Immature natural killer cell (primary cell): Measurements from ENCODE around the gene PILRA. TPM values are rescaled to one million over a fixed set of nuclear protein-coding genes. Genes with fewer than 3 reads are reported as not detected.
A peak's percentile ranks its signal among the peaks of the same experiment; 100 is the strongest.

Experiments
- DNase-seq, 3 donors: peaks; one replicate each; pipeline ENCODE4 v3.0.0; 2022; ENCODE audit warnings: mixed read lengths in 1 of 3
- H3K27ac Mint-ChIP-seq, 6 donors: one replicate each; pipeline ENCODE4 v1.8.0; 2020; ENCODE audit warnings: mixed read lengths in 6 of 6, mild to moderate bottlenecking in 5 of 6, inconsistent platforms in 4 of 6, moderate library complexity in 3 of 6
- H3K27me3 Mint-ChIP-seq, 3 donors: one replicate each; pipeline ENCODE4 v1.8.0; 2020 to 2021; ENCODE audit warnings: low read depth in 3 of 3, mild to moderate bottlenecking in 3 of 3, mixed read lengths in 3 of 3, moderate library complexity in 3 of 3, inconsistent platforms in 1 of 3
- H3K36me3 Mint-ChIP-seq, 3 donors: one replicate each; pipeline ENCODE4 v1.8.0; 2020; ENCODE audit warnings: mixed read lengths in 3 of 3, inconsistent platforms in 2 of 3, mild to moderate bottlenecking in 2 of 3
- H3K4me1 Mint-ChIP-seq, 2 donors: one replicate each; pipeline ENCODE4 v1.8.0; 2020; ENCODE audit warnings: inconsistent platforms in 2 of 2, mild to moderate bottlenecking in 2 of 2, mixed read lengths in 2 of 2, moderate library complexity in 1 of 2
- H3K4me3 Mint-ChIP-seq, 5 donors: one replicate each; pipeline ENCODE4 v1.8.0; 2020; ENCODE audit warnings: mild to moderate bottlenecking in 5 of 5, mixed read lengths in 5 of 5, inconsistent platforms in 3 of 5, moderate library complexity in 3 of 5
- H3K9me3 Mint-ChIP-seq, 6 donors: one replicate each; pipeline ENCODE4 v1.8.0; 2020; ENCODE audit warnings: mild to moderate bottlenecking in 6 of 6, mixed read lengths in 6 of 6, inconsistent platforms in 4 of 6, moderate library complexity in 3 of 6
- polyA plus RNA-seq, 3 donors: library from polyadenylated mRNA; unstranded; fragments of 300-500 nt; fragmentation: Illumina TruSeq; gene quantifications; one replicate each; pipeline ENCODE4 v1.2.3, GENCODE V29; 2021

Gene PILRA
- polyA plus RNA-seq, 3 donors from 2014 or later, result 1.5 to 2.4 (median 2.0) TPM

- Mint-ChIP-seq H3K4me3 (no peak overlapping the region), H3K27me3 (no peaks in the 10 kb centered on the region), H3K4me1 (no peaks in the 10 kb centered on the region), H3K9me3 (no peaks in the 10 kb centered on the region), H3K27ac (peak overlapping the region in 1 of 6 donors; percentile 0), H3K36me3 (peaks cover 0 to 10% (median 10%) of the 10 kb centered on the region in 3 donors)
- no peak for DNase-seq
These were observed 42.2 kb downstream of the PILRA start for GRCh38 chr7:100415448-100415847.

GRCh38 chr7:100418930-100419659 lies 45.8 kb downstream of the PILRA start:
- Mint-ChIP-seq H3K36me3 (peaks cover 0 to 5% (median 3%) of the 10 kb centered on the region in 3 donors), H3K4me1 (peaks cover 20 to 23% of the 10 kb centered on the region in 2 donors), H3K27me3 (no peaks in the 10 kb centered on the region), H3K9me3 (no peaks in the 10 kb centered on the region), H3K27ac (peak overlapping the region in 3 of 6 donors; percentile 47 to 60 (median 53)), H3K4me3 (no peak overlapping the region)
- DNase-seq, result no peak

- H3K27me3 Mint-ChIP-seq, result no peaks in the 10 kb centered on the region
- H3K4me1 Mint-ChIP-seq, result peaks cover 25 to 29% of the 10 kb centered on the region in 2 donors
- H3K36me3 Mint-ChIP-seq, result peaks cover 0 to 5% (median 3%) of the 10 kb centered on the region in 3 donors
- H3K9me3 Mint-ChIP-seq, result no peaks in the 10 kb centered on the region
- no peak for DNase-seq
- H3K27ac Mint-ChIP-seq, result peak overlapping the region in 3 of 6 donors; percentile 47 to 60 (median 53)
- no peak overlapping the region for H3K4me3 Mint-ChIP-seq
These were observed 46.5 kb downstream of the PILRA start for GRCh38 chr7:100419660-100420226.

GRCh38 chr7:100423315-100423714 lies 50.0 kb downstream of the PILRA start:
- Mint-ChIP-seq H3K27me3 (peaks cover 4 to 6% (median 4%) of the 10 kb centered on the region in 3 donors), H3K9me3 (no peaks in the 10 kb centered on the region), H3K27ac (peak overlapping the region; percentile 63 to 84 (median 74)), H3K4me3 (peak overlapping the region; percentile 25 to 70 (median 58)), H3K4me1 (peaks cover 37 to 44% of the 10 kb centered on the region in 2 donors), H3K36me3 (no peaks in the 10 kb centered on the region)
- peak; percentile 38 to 43 (median 39) for DNase-seq

- no peaks in the 10 kb centered on the region for H3K9me3 Mint-ChIP-seq
- H3K27me3 Mint-ChIP-seq, result peaks cover 21 to 22% (median 22%) of the 10 kb centered on the region in 3 donors
- DNase-seq, result no peak
- H3K4me1 Mint-ChIP-seq, result peaks cover 48 to 56% of the 10 kb centered on the region in 2 donors
- H3K4me3 Mint-ChIP-seq, result no peak overlapping the region
- H3K36me3 Mint-ChIP-seq, result peaks cover 0 to 4% (median 0%) of the 10 kb centered on the region in 3 donors
- peak overlapping the region in 3 of 6 donors; percentile 50 to 78 (median 77) for H3K27ac Mint-ChIP-seq
These were observed 52.1 kb downstream of the PILRA start for GRCh38 chr7:100425347-100425746.

- Mint-ChIP-seq H3K36me3 (peaks cover 0 to 4% (median 0%) of the 10 kb centered on the region in 3 donors), H3K27ac (peak overlapping the region in 2 of 6 donors; percentile 22 to 53), H3K4me3 (no peak overlapping the region), H3K4me1 (peaks cover 60 to 65% of the 10 kb centered on the region in 2 donors), H3K9me3 (no peaks in the 10 kb centered on the region), H3K27me3 (peaks cover 24 to 26% (median 25%) of the 10 kb centered on the region in 3 donors)
- DNase-seq, result no peak
These were observed 53.2 kb downstream of the PILRA start for GRCh38 chr7:100426516-100426915.

- Mint-ChIP-seq H3K4me3 (peak overlapping the region; percentile 95 to 99 (median 96)), H3K4me1 (peaks cover 65 to 68% of the 10 kb centered on the region in 2 donors), H3K27me3 (peaks cover 24 to 29% (median 25%) of the 10 kb centered on the region in 3 donors), H3K9me3 (no peaks in the 10 kb centered on the region), H3K27ac (peak overlapping the region; percentile 98 to 100 (median 99)), H3K36me3 (peaks cover 0 to 4% (median 4%) of the 10 kb centered on the region in 3 donors)
- no peak for DNase-seq
These were observed 54.5 kb downstream of the PILRA start for GRCh38 chr7:100427762-100428198.

GRCh38 chr7:100428199-100428966 lies 55.1 kb downstream of the PILRA start, which contains the start of gene ZCWPW1:
ZCWPW1 (minus strand) TSS chr7:100428703; CDS start chr7:100420649, 8,054 bp downstream.
- peak within 1 kb of the TSS; percentile 95 to 99 (median 96) for H3K4me3 Mint-ChIP-seq
- peaks cover 24 to 29% (median 25%) of the 10 kb centered on the region in 3 donors for H3K27me3 Mint-ChIP-seq
- H3K9me3 Mint-ChIP-seq, result no peaks in the 10 kb centered on the region
- H3K4me1 Mint-ChIP-seq, result peaks cover 60 to 64% of the 10 kb centered on the region in 2 donors
- H3K27ac Mint-ChIP-seq, result peak within 1 kb of the TSS; percentile 98 to 100 (median 99)
- peaks cover 0 to 4% (median 4%) of the 10 kb centered on the region in 3 donors for H3K36me3 Mint-ChIP-seq
- DNase-seq, result peak; percentile 97 to 98 (median 98)

GRCh38 chr7:100428967-100429636 lies 55.8 kb downstream of the PILRA start:
- H3K27ac Mint-ChIP-seq, result peak overlapping the region; percentile 98 to 100 (median 99)
- H3K27me3 Mint-ChIP-seq, result peaks cover 24 to 29% (median 25%) of the 10 kb centered on the region in 3 donors
- H3K9me3 Mint-ChIP-seq, result no peaks in the 10 kb centered on the region
- peak; percentile 100 for DNase-seq
- H3K4me3 Mint-ChIP-seq, result peak overlapping the region; percentile 95 to 99 (median 96)
- H3K4me1 Mint-ChIP-seq, result peaks cover 60 to 64% of the 10 kb centered on the region in 2 donors
- H3K36me3 Mint-ChIP-seq, result peaks cover 0 to 9% (median 4%) of the 10 kb centered on the region in 3 donors

GRCh38 chr7:100429637-100430492 lies 56.6 kb downstream of the PILRA start, which contains the start of gene MEPCE:
MEPCE (plus strand) TSS chr7:100429831; CDS start chr7:100430019, 188 bp downstream.
- Mint-ChIP-seq H3K9me3 (no peaks in the 10 kb centered on the region), H3K27me3 (peaks cover 27 to 30% (median 29%) of the 10 kb centered on the region in 3 donors), H3K27ac (peak within 1 kb of the TSS; percentile 98 to 100 (median 99)), H3K36me3 (peaks cover 0 to 13% (median 4%) of the 10 kb centered on the region in 3 donors), H3K4me3 (peak within 1 kb of the TSS; percentile 95 to 99 (median 96)), H3K4me1 (peaks cover 61 to 64% of the 10 kb centered on the region in 2 donors)
- peak; percentile 95 to 98 (median 97) for DNase-seq

- Mint-ChIP-seq H3K27me3 (peaks cover 27 to 30% (median 30%) of the 10 kb centered on the region in 3 donors), H3K36me3 (peaks cover 0 to 13% (median 4%) of the 10 kb centered on the region in 3 donors), H3K4me3 (peak overlapping the region; percentile 87 to 89 (median 88)), H3K4me1 (peaks cover 64 to 65% of the 10 kb centered on the region in 2 donors), H3K27ac (peak overlapping the region; percentile 93 to 99 (median 98)), H3K9me3 (no peaks in the 10 kb centered on the region)
- DNase-seq, result peak; percentile 57 to 64 (median 62)
These were observed 57.4 kb downstream of the PILRA start for GRCh38 chr7:100430493-100431285.
